Measurements from ENCODE around the gene PDHB. TPM values are rescaled to one million over a fixed set of nuclear protein-coding genes. Genes with fewer than 3 reads are reported as not detected.

The PDHB gene
- total and polyA plus RNA-seq, 2 of the 13 experiments (the other 11 are each of a cell fraction or from before 2014, with no cell fraction given): 108 to 153 TPM

DNA sequence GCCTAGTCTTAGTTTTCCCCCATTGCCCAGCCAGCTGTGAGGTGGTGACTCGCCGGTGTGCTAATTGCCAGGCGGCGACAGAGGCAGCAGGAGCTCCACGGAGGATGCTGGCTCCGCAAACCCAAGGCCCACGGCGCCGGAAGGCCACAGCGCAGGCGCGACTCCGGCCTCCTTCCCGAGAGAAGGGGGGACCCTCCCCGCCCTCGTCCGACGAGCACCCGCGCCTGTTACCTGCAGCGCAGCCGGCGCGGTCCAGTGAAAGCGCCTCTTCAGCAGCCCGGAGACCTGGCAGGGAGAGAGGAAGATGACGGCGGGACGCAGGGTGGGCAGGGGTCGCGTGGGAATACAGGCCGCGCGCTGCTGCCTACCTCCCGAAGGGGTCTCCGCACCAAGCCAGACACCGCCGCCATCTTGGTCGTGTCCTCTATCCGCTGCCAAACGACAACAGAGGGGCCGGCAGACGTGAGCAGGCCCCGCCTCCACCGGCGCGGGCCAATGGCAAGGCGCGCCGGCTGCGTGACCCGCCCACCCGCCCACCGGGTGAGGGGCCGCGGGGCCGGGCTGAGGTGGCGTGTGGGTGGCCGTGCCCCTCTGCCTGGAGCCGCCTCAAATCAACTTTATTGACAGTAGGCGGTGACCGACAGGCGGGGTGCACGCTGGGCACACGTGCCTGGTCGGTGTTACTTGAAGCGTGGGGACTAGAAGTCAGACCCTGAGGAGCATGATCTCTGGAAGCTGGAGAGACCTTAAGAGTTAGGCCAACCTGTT, at the start of gene PDHB (continued):
- TF ChIP-seq DR1 (CRISPR knock-in tag; IDR thresholded peaks at IDR 0.05): 0 out of 2 replicates have a peak, but pooled peaks have one; percentile 27
- peak; percentile 62; the same call in 1 of the 2 replicates for TF ChIP-seq ZNF317 (CRISPR knock-in tag; IDR thresholded peaks at IDR 0.05)
- no peak; the same call in 1 of the 2 replicates for TF ChIP-seq CHD4 (IDR thresholded peaks at IDR 0.05; ENCODE audit: borderline replicate concordance, low read length)
- peak; percentile 41; the same call in 1 of the 2 replicates for TF ChIP-seq ETV5 (CRISPR knock-in tag; IDR thresholded peaks at IDR 0.05; ENCODE audit: borderline replicate concordance)
- TF ChIP-seq ZNF556 (CRISPR knock-in tag; IDR thresholded peaks at IDR 0.05; ENCODE audit: borderline replicate concordance): 0 out of 2 replicates have a peak, but pooled peaks have one; percentile 12
- TF ChIP-seq ZNF781 (CRISPR knock-in tag; IDR thresholded peaks at IDR 0.05; ENCODE audit: borderline replicate concordance, not compliant biosample characterization): peak; percentile 67
- no peak for TF ChIP-seq TCF7 (IDR thresholded peaks at IDR 0.05; ENCODE audit: low read depth)
- TF ChIP-seq JARID2 (CRISPR knock-in tag; IDR thresholded peaks at IDR 0.05; ENCODE audit: insufficient replicate concordance): no peak
- peak; percentile 93; the same call in 1 of the 2 replicates for TF ChIP-seq NKX3-1 (CRISPR knock-in tag; IDR thresholded peaks at IDR 0.05)
- TF ChIP-seq, protein P1, sequence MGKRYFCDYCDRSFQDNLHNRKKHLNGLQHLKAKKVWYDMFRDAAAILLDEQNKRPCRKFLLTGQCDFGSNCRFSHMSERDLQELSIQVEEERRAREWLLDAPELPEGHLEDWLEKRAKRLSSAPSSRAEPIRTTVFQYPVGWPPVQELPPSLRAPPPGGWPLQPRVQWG (CRISPR knock-in tag; IDR thresholded peaks at IDR 0.05; ENCODE audit: borderline replicate concordance, low read depth): no peak
- no peak for TF ChIP-seq ZBTB8A (CRISPR knock-in tag; IDR thresholded peaks at IDR 0.05; ENCODE audit: borderline replicate concordance, low read depth)
- TF ChIP-seq NFIB (CRISPR knock-in tag; IDR thresholded peaks at IDR 0.05; ENCODE audit: borderline replicate concordance): no peak
- no peak for TF ChIP-seq ZNF770 (CRISPR knock-in tag; IDR thresholded peaks at IDR 0.05)
- no peak for TF ChIP-seq MTF2 (CRISPR knock-in tag; IDR thresholded peaks at IDR 0.05; ENCODE audit: borderline replicate concordance)
- TF ChIP-seq ZNF501 (CRISPR knock-in tag; IDR thresholded peaks at IDR 0.05): peak; percentile 59
- TF ChIP-seq ZNF17 (CRISPR knock-in tag; IDR thresholded peaks at IDR 0.05): no peak
- TF ChIP-seq ZNF512 (CRISPR knock-in tag; IDR thresholded peaks at IDR 0.05): peak; percentile 56; the same call in 1 of the 2 replicates
- TF ChIP-seq SP2 (CRISPR knock-in tag; IDR thresholded peaks at IDR 0.05): peak; percentile 58
- peak; percentile 97 for TF ChIP-seq THAP7 (CRISPR knock-in tag; IDR thresholded peaks at IDR 0.05)
- TF ChIP-seq BORCS8-MEF2B (CRISPR knock-in tag; IDR thresholded peaks at IDR 0.05): peak; percentile 92
- TF ChIP-seq HOXA5 (CRISPR knock-in tag; IDR thresholded peaks at IDR 0.05): no peak; the same call in 1 of the 2 replicates
- TF ChIP-seq FOSL1 (CRISPR knock-in tag; IDR thresholded peaks at IDR 0.05; ENCODE audit: borderline replicate concordance): no peak
- TF ChIP-seq HES4 (CRISPR knock-in tag; IDR thresholded peaks at IDR 0.05; ENCODE audit: borderline replicate concordance): peak; percentile 80
- TF ChIP-seq NR2F2 (IDR thresholded peaks at IDR 0.05; ENCODE audit: borderline replicate concordance, low read depth): peak; percentile 5; the same call in 1 of the 2 replicates
- 0 out of 2 replicates have a peak, but pooled peaks have one; percentile 56 for TF ChIP-seq ZFP41 (CRISPR knock-in tag; IDR thresholded peaks at IDR 0.05; ENCODE audit: borderline replicate concordance)
- no peak for TF ChIP-seq SSRP1 (CRISPR knock-in tag; IDR thresholded peaks at IDR 0.05)

All from HepG2 (cell line).